ENCODE results near the gene MOSPD3.

- peak; percentile 68 for TF ChIP-seq CTCF (IDR thresholded peaks at IDR 0.05)
- no peak for TF ChIP-seq EZH2 (IDR thresholded peaks at IDR 0.05)
Observed at GRCh38 chr7:100629117-100629716, 16.9 kb downstream of the MOSPD3 start.
